IMR-90 (cell line): ENCODE results near the gene STX2. TPM values are rescaled to one million over a fixed set of nuclear protein-coding genes. Genes with fewer than 3 reads are reported as not detected.

ENCODE experiments used
- ATAC-seq: fragments of 200-7000 bp; cut with Tn5 transposase; 2 replicates; pipeline ENCODE4 v1.9.1; 2020; ENCODE audit warnings: low read depth, mild to moderate bottlenecking, moderate library complexity
- BruUV-seq: library from RNA; stranded (reverse); fragments of 400-500 nt; replicated peaks from 2 replicates; lab custom pipeline; 2021; lab: Mats Ljungman, UMichigan
- CTCF ChIA-PET: fragments of 300-600 bp; formaldehyde crosslinking; extraction: SDS; loops from one replicate; lab custom pipeline; 2021; ENCODE audit warnings: antibody characterized with exemption; lab: Yijun Ruan, JAX
- POLR2A ChIA-PET: fragments of 300-600 bp; sonication (Branson Sonifier 250); formaldehyde crosslinking; loops from one replicate; lab custom pipeline; 2022; ENCODE audit warnings: antibody characterized with exemption; ENCODE audit not compliant: unreplicated experiment; lab: Charles Lee
- DNase-seq: peaks from one replicate; pipeline ENCODE4 v3.0.0; 2013
- H2AFZ ChIP-seq: replicated peaks from 2 replicates; pipeline ENCODE3; 2013; ENCODE audit warnings: low read length, mild to moderate bottlenecking; ENCODE audit not compliant: poor library complexity
- H2AK5ac ChIP-seq: 2 replicates; pipeline ENCODE4 v1.6.1; 2013; ENCODE audit warnings: low read depth, low read length, inconsistent platforms
- H2AK9ac ChIP-seq: replicated peaks from 2 replicates; pipeline ENCODE3; 2013; ENCODE audit warnings: mild to moderate bottlenecking, low read depth, low read length, moderate library complexity; ENCODE audit not compliant: poor library complexity
- H2BK120ac ChIP-seq: 2 replicates; pipeline ENCODE4 v1.6.1; 2013; ENCODE audit warnings: low read depth, low read length, inconsistent platforms
- H2BK15ac ChIP-seq: 3 replicates; pipeline ENCODE4 v1.6.1; 2013; ENCODE audit warnings: low read depth, low read length, inconsistent platforms
- H2BK20ac ChIP-seq: 2 replicates; pipeline ENCODE4 v1.6.1; 2013; ENCODE audit warnings: low read depth, mild to moderate bottlenecking, inconsistent platforms, low read length, moderate library complexity
- H2BK5ac ChIP-seq: 2 replicates; pipeline ENCODE4 v1.6.1; 2013; ENCODE audit warnings: mild to moderate bottlenecking, low read depth, low read length, inconsistent platforms; ENCODE audit not compliant: poor library complexity, severe bottlenecking
- H3K14ac ChIP-seq: replicated peaks from 2 replicates; pipeline ENCODE4 v1.6.1; 2013; ENCODE audit warnings: low read depth, low read length, inconsistent platforms
- H3K18ac ChIP-seq: 2 replicates; pipeline ENCODE4 v1.6.1; 2013; ENCODE audit warnings: low read depth, low read length, control low read depth
- H3K23ac ChIP-seq: 2 replicates; pipeline ENCODE4 v1.6.1; 2013; ENCODE audit warnings: low read depth, low read length, inconsistent platforms
- H3K27ac ChIP-seq: 2 replicates; pipeline ENCODE4 v1.5.1; 2013; ENCODE audit warnings: mild to moderate bottlenecking, control low read depth, low read length; ENCODE audit not compliant: insufficient read depth
- H3K27me3 ChIP-seq: 2 replicates; pipeline ENCODE4 v1.6.1; 2013; ENCODE audit warnings: low read length; ENCODE audit not compliant: control insufficient read depth, insufficient read depth
- H3K36me3 ChIP-seq: 2 replicates; pipeline ENCODE4 v1.6.1; 2013; ENCODE audit warnings: low read length, mixed read lengths; ENCODE audit not compliant: control insufficient read depth, insufficient read depth
- H3K4ac ChIP-seq: 2 replicates; pipeline ENCODE4 v1.6.1; 2013; ENCODE audit warnings: low read depth, low read length, inconsistent platforms
- H3K4me1 ChIP-seq: 2 replicates; pipeline ENCODE4 v1.6.1; 2013; ENCODE audit warnings: low read length, mixed read lengths; ENCODE audit not compliant: control insufficient read depth, insufficient read depth
- H3K4me2 ChIP-seq: 2 replicates; pipeline ENCODE4 v1.6.1; 2013; ENCODE audit warnings: low read depth, mild to moderate bottlenecking, control low read depth, low read length, moderate library complexity
- H3K4me3 ChIP-seq: 2 replicates; pipeline ENCODE4 v1.5.1; 2013; ENCODE audit warnings: low read depth, mild to moderate bottlenecking, control low read depth, low read length, moderate library complexity; ENCODE audit not compliant: insufficient read depth
- H3K56ac ChIP-seq: 2 replicates; pipeline ENCODE4 v1.6.1; 2013; ENCODE audit warnings: low read length, inconsistent platforms; ENCODE audit not compliant: insufficient read depth; ENCODE audit errors: extremely low read depth
- H3K79me1 ChIP-seq, 2 experiments: 2 replicates each; pipeline ENCODE4 v1.6.1; 2013; ENCODE audit warnings: low read length in 2 of 2, inconsistent platforms in 1 of 2, low read depth in 1 of 2
- H3K9ac ChIP-seq: 2 replicates; pipeline ENCODE4 v1.6.1; 2013; ENCODE audit warnings: low read depth, low read length, control low read depth
- H3K9me1 ChIP-seq: 2 replicates; pipeline ENCODE4 v1.6.1; 2013; ENCODE audit warnings: low read length, inconsistent platforms; ENCODE audit not compliant: insufficient read depth
- H3K9me3 ChIP-seq: 2 replicates; pipeline ENCODE4 v1.6.1; 2013; ENCODE audit warnings: low read length; ENCODE audit not compliant: control insufficient read depth, insufficient read depth
- H4K20me1 ChIP-seq: 2 replicates; pipeline ENCODE4 v1.6.1; 2013; ENCODE audit warnings: low read length, inconsistent platforms; ENCODE audit not compliant: insufficient read depth
- H4K5ac ChIP-seq: 2 replicates; pipeline ENCODE4 v1.6.1; 2013; ENCODE audit warnings: mild to moderate bottlenecking, low read depth, low read length, control low read depth
- H4K8ac ChIP-seq, 2 experiments: 2 replicates each; pipeline ENCODE4 v1.6.1; 2013; ENCODE audit warnings: low read depth in 2 of 2, low read length in 2 of 2, control low read depth in 1 of 2, inconsistent platforms in 1 of 2
- H4K91ac ChIP-seq: 2 replicates; pipeline ENCODE4 v1.6.1; 2013; ENCODE audit warnings: low read depth, low read length, inconsistent platforms; ENCODE audit not compliant: insufficient read depth
- BHLHE40 ChIP-seq: fragments of 150-350 bp; IDR thresholded peaks from 2 replicates; pipeline ENCODE4 v1.6.1; 2016; ENCODE audit warnings: mild to moderate bottlenecking, low read depth, low read length
- CEBPB ChIP-seq: IDR thresholded peaks from 2 replicates; pipeline ENCODE4 v1.6.1; 2012; ENCODE audit warnings: low read depth, low read length, improper control_type of control experiment
- CHD1 ChIP-seq: IDR thresholded peaks from 2 replicates; pipeline ENCODE4 v1.6.1; 2012; ENCODE audit warnings: low read depth, low read length, improper control_type of control experiment
- CTCF ChIP-seq: conservative IDR thresholded peaks from 2 replicates; pipeline ENCODE4 v1.5.1; 2012; ENCODE audit warnings: mild to moderate bottlenecking, low read depth, low read length, improper control_type of control experiment
- ELK1 ChIP-seq: fragments of 150-350 bp; IDR thresholded peaks from 2 replicates; pipeline ENCODE4 v1.6.1; 2016; ENCODE audit warnings: low read depth, mild to moderate bottlenecking, low read length, moderate library complexity, borderline replicate concordance
- FOS ChIP-seq: fragments of 150-350 bp; IDR thresholded peaks from 2 replicates; pipeline ENCODE4 v1.6.1; 2016; ENCODE audit warnings: low read depth, low read length
- MAFK ChIP-seq: IDR thresholded peaks from 2 replicates; pipeline ENCODE4 v1.6.1; 2012; ENCODE audit warnings: low read depth, low read length, improper control_type of control experiment
- MAZ ChIP-seq: IDR thresholded peaks from 2 replicates; pipeline ENCODE4 v1.6.1; 2012; ENCODE audit warnings: low read depth, mild to moderate bottlenecking, low read length, improper control_type of control experiment, moderate library complexity, borderline replicate concordance
- MXI1 ChIP-seq: IDR thresholded peaks from 2 replicates; pipeline ENCODE4 v1.6.1; 2012; ENCODE audit warnings: low read depth, mild to moderate bottlenecking, low read length, moderate library complexity, borderline replicate concordance
- NFE2L2 ChIP-seq: fragments of 150-350 bp; IDR thresholded peaks from 2 replicates; pipeline ENCODE4 v1.6.1; 2016; ENCODE audit warnings: low read depth, mild to moderate bottlenecking, low read length
- POLR2A ChIP-seq: IDR thresholded peaks from 2 replicates; pipeline ENCODE4 v1.6.1; 2012; ENCODE audit warnings: mild to moderate bottlenecking, low read depth, low read length
- RAD21 ChIP-seq: IDR thresholded peaks from 2 replicates; pipeline ENCODE4 v1.6.1; 2012; ENCODE audit warnings: low read length, improper control_type of control experiment
- RCOR1 ChIP-seq: IDR thresholded peaks from 2 replicates; pipeline ENCODE4 v1.6.1; 2012; ENCODE audit warnings: mild to moderate bottlenecking, low read length, improper control_type of control experiment; ENCODE audit not compliant: insufficient replicate concordance
- RFX5 ChIP-seq: IDR thresholded peaks from 2 replicates; pipeline ENCODE4 v1.8.0; 2012; ENCODE audit warnings: low read depth, mild to moderate bottlenecking, low read length, moderate library complexity
- USF2 ChIP-seq: fragments of 150-350 bp; IDR thresholded peaks from 2 replicates; pipeline ENCODE4 v1.6.1; 2017; ENCODE audit warnings: mild to moderate bottlenecking, antibody characterized with exemption, low read length, low read depth
- WGBS, 2 experiments: methylation state at CpG; one replicate each; pipeline versions ENCODE4 v1.1.5 to v1.1.7; 2013; ENCODE audit warnings: missing lambda C conversion rate in 2 of 2; ENCODE audit not compliant: insufficient read length in 1 of 2; ENCODE audit errors: extremely low coverage in 2 of 2; 5-methylcytosine and 5-hydroxymethylcytosine counted together
- dilution Hi-C: fragments of 300-500 bp; cut with HindIII; formaldehyde crosslinking; loops from one replicate; pipeline ENCODE4 v1.14.3; 2018; ENCODE audit warnings: low sequenced_read_pairs; ENCODE audit not compliant: unreplicated experiment
- in situ Hi-C: fragments of 300-500 bp; cut with MboI; formaldehyde crosslinking; loops from 3 replicates; pipeline ENCODE4 v1.14.3; 2019; ENCODE audit warnings: low sequenced_read_pairs, inconsistent platforms, mixed read lengths
- intact Hi-C: fragments of 100-400 bp; cut with micrococcal nuclease; formaldehyde crosslinking; loops from 2 replicates; pipeline ENCODE4 v1.10.0; 2022
- polyA plus RNA-seq, 3 experiments: library from polyadenylated mRNA; depleted of rRNA; stranded (reverse); fragments of >200 nt; gene quantifications; 2 replicates each; pipeline ENCODE4 v1.2.3, GENCODE V29; 2012; ENCODE audit warnings: low replicate concordance in 1 of 3
- total RNA-seq: library from RNA; depleted of rRNA; stranded (reverse); fragments of >200 nt; gene quantifications from 2 replicates; pipeline ENCODE4 v1.2.3, GENCODE V29; 2012

STX2 gene
- total and polyA plus RNA-seq, 2 of the 4 experiments (the other 2 are of a cell fraction) = 26.9 to 32.5 TPM

GRCh38 chr12:130858084-130858483 is 19.0 kb upstream of the STX2 start:
- Histone ChIP-seq H4K5ac (no peak overlapping the region), H2AFZ (no peak overlapping the region), H3K56ac (no peak overlapping the region), H3K4ac (no peak overlapping the region), H3K4me1 (no peaks in the 10 kb centered on the region), H4K8ac (no peak overlapping the region), H3K4me3 (no peak overlapping the region), H4K91ac (no peak overlapping the region), H3K23ac (no peak overlapping the region), H3K27me3 (peaks cover 11% of the 10 kb centered on the region; the same call in 1 of the 2 replicates), H2AK5ac (no peak overlapping the region), H3K79me1 (no peaks in the 10 kb centered on the region), H3K4me2 (no peak overlapping the region), H3K36me3 (no peaks in the 10 kb centered on the region), H3K9me1 (no peaks in the 10 kb centered on the region), H2BK20ac (no peak overlapping the region), H4K20me1 (no peaks in the 10 kb centered on the region), H2BK15ac (no peak overlapping the region), H2BK5ac (no peak overlapping the region), H2AK9ac (no peak overlapping the region), H3K27ac (no peak overlapping the region), H3K9ac (no peak overlapping the region), H3K9me3 (peaks cover 6% of the 10 kb centered on the region), H2BK120ac (no peak overlapping the region), H3K14ac (no peak overlapping the region), H3K18ac (no peak overlapping the region)
- dilution Hi-C loops (no loop called here), in situ Hi-C loops (no loop called here), intact Hi-C loops (no loop called here)
- ATAC-seq = no peak
- TF ChIP-seq MAZ = no peak
- no peak for TF ChIP-seq RFX5
- TF ChIP-seq USF2 = no peak
- TF ChIP-seq MXI1 = no peak
- TF ChIP-seq BHLHE40 = no peak
- no peak for TF ChIP-seq RCOR1
- no peak for TF ChIP-seq POLR2A
- no peak for TF ChIP-seq ELK1
- no peak for TF ChIP-seq CEBPB
- TF ChIP-seq CTCF = no peak
- TF ChIP-seq NFE2L2 = no peak
- no peak for TF ChIP-seq CHD1
- no peak for TF ChIP-seq RAD21
- no peak for TF ChIP-seq MAFK
- TF ChIP-seq FOS = no peak
- CTCF ChIA-PET = no interaction called here
- WGBS, 2 experiments = 75% methylated on average over 1 of the region's 4 CpGs; no CpG with 5 or more reads in 1 of the 2 experiments
- BruUV-seq = no TSS peak
- POLR2A ChIA-PET = no interaction called here
- DNase-seq = no peak
